Erythroblast (primary cell): ENCODE data around the gene ACOT13.

Experiments used
- GATA1 ChIP-seq: IDR thresholded peaks from 2 replicates; pipeline ENCODE4 v1.6.1; 2011; ENCODE audit warnings: low read depth, mild to moderate bottlenecking, control low read depth, low read length, moderate library complexity
- POLR2A ChIP-seq: IDR thresholded peaks from 2 replicates; pipeline ENCODE4 v1.6.1; 2011; ENCODE audit warnings: mild to moderate bottlenecking, low read length

GRCh38 chr6:24632573-24632972 is 34.3 kb upstream of the ACOT13 start:
- no peak for TF ChIP-seq POLR2A
- no peak for TF ChIP-seq GATA1
